ENCODE measurements around the gene IHH.

IHH gene

DNA sequence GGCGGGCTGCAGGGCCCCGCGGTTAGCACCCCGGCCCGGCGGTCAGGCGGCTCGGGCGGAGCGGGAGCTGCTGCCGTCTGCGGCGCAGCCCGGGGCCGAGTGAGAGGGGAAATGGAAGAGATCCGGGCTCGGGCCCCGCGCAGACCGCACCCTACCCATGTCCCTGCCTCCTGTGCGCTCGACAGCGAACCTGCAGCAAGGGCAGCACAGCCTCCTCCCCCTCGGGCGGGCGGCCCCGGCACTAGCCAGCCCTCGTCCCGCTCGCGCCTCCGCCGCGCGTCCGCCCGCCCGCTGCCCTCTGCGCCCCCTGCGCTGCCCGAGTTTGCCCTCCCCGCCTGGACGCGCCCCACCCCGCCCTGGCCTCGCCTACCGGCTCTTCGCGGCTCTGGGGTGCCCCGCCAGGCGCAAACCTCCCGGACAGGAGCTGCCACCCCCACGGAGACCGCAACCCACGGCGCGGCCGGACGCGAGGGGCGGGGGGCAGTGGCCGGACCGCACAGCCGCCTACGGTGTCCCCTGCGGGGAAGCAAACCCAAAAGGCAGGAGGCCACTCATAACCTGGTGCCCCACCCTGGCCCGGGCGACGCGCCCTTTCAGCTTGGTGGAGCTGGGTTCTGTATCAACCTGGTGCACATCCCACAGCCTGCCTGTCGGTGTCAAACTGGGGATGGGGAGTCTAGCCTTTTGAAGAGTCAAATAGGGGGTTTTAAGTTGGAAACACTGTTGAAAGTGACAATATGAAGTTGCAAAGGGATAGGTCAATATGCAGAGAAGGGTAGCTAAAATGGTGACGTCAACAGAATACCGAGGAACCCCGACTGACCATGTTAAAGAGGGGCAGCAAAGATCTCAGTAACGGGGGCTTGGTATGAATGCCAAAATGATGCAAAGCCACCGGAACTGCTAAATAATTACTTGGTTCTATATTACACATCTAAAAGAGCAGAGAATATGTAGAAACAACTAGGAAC, at the start of gene IHH:
TSS of gene IHH (minus strand) at position 101 of the 971 bp plus-strand sequence. CDS start 454 bp downstream, outside the sequence.
- Mint-ChIP-seq H3K4me1 (ENCODE audit: low read depth) (peaks cover 8% of the 10 kb centered on the region), H3K9me3 (no peaks in the 10 kb centered on the region), H3K27me3 (ENCODE audit: low read depth) (peaks cover 78% of the 10 kb centered on the region), H3K4me3 (no peak within 1 kb of the TSS), H3K27ac (no peak within 1 kb of the TSS), H3K36me3 (ENCODE audit: low read depth) (no peaks in the 10 kb centered on the region)

DNA sequence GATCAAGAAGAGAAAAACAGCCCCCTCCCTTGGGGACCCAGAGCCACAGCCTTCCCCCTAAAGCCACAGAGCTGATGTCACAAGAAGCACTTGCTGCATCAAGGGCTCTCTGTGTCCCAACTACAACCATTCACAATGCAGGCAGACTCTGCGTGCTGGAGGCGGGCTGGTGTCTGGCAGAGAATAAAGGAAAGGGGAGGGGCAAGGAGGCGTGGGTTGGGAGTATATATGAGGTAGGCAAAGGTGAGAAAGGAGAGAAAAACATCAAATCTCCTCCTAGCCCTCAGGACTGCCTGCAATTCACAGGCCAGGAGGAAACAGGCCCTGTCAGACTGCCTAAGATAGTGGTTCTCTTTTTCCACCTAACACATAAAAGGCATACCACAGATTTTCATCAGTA, 48.8 kb upstream of the IHH start:
- Mint-ChIP-seq H3K9me3 (no peaks in the 10 kb centered on the region), H3K4me3 (no peak overlapping the region), H3K36me3 (ENCODE audit: low read depth) (no peaks in the 10 kb centered on the region), H3K27ac (no peak overlapping the region), H3K4me1 (ENCODE audit: low read depth) (peaks cover 7% of the 10 kb centered on the region), H3K27me3 (ENCODE audit: low read depth) (no peaks in the 10 kb centered on the region)

DNA sequence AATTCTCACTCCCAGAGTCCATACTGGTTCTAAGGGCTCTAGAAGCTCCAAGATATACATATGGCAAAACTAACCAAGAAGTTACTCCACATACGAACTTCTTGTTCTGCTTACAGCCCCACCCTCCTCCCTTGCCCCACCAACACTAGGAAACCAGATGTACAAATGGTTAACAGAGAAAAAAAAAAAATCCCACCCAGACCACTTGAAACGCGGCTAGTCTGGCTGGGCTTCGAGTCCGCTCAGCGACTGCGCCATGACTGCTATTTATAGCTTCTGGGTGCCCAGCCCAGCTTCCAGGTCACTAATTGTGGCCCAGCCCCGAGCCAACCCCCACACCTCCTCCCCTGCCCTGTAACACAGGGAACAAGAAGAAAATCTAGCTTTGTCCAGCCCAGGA, 47.0 kb upstream of the IHH start:
- no peaks in the 10 kb centered on the region for H3K36me3 Mint-ChIP-seq (ENCODE audit: low read depth)
- peaks cover 7% of the 10 kb centered on the region for H3K4me1 Mint-ChIP-seq (ENCODE audit: low read depth)
- no peak overlapping the region for H3K27ac Mint-ChIP-seq
- H3K4me3 Mint-ChIP-seq = no peak overlapping the region
- H3K9me3 Mint-ChIP-seq = no peaks in the 10 kb centered on the region
- H3K27me3 Mint-ChIP-seq (ENCODE audit: low read depth) = no peaks in the 10 kb centered on the region

DNA sequence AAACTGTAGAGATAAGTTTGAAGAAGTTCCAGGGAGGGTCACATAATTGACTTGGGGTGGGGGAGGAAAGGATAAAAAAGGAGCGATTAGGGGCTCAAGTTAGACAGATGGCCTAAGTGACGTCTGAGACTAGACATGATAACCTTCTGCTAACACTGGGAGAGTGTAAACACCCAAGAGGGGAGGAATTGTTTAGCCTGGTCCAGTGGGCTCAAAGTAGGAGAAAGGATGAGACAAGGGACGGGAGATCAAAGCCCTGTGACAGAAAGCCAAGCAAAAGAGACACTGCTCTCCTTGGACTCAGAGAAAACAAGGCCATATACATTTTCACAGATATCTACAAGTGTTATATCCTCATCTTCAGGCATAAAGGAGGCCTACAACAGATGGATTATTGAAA, 45.5 kb upstream of the IHH start:
- no peak overlapping the region for H3K4me3 Mint-ChIP-seq
- peaks cover 7% of the 10 kb centered on the region for H3K4me1 Mint-ChIP-seq (ENCODE audit: low read depth)
- no peaks in the 10 kb centered on the region for H3K27me3 Mint-ChIP-seq (ENCODE audit: low read depth)
- H3K36me3 Mint-ChIP-seq (ENCODE audit: low read depth) = no peaks in the 10 kb centered on the region
- no peak overlapping the region for H3K27ac Mint-ChIP-seq
- H3K9me3 Mint-ChIP-seq = no peaks in the 10 kb centered on the region

DNA sequence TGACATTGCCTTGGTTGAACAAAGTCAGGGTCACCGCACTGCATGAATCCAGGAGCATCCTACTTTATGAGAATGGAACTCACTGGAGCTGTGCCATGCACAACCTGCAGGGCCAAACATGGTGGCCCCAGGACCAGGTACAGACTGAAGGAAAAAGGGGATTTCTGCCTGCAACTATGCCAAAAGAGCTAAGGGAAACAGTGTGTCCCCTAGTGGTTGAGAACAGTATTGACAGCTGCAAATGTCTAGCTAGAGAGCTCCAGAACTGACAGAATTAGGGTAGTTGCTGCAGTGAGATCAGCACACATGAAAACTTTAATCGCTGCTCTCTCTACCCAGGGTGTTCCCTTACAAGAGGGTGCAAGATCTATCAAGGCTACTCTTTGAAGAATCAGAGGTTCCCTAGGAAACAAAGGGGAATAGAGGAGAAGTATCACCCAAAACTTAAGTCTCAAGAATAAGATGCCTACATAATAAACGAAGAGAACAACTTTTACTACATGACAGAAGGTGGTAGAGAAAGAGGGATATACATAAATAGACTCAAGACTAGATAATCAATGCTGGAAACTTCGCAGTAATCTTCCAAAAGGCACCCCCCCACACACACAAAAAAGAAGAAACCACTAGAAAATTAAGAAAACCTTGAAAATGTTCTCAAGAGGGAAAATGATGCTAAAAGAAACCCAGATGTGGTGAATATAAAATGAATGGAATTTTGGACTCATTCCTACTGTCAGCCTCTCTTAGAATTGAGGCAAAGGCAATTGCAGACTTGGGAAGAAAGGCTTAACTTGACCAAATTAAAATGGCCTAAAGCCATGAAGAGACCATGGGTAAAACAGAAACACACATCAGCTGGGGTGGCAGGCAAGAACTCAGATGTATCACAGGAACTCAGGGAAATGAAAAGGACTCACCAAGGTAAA, 43.6 kb upstream of the IHH start:
- Mint-ChIP-seq H3K36me3 (ENCODE audit: low read depth) (no peaks in the 10 kb centered on the region), H3K27me3 (ENCODE audit: low read depth) (no peaks in the 10 kb centered on the region), H3K4me3 (no peak overlapping the region)

DNA sequence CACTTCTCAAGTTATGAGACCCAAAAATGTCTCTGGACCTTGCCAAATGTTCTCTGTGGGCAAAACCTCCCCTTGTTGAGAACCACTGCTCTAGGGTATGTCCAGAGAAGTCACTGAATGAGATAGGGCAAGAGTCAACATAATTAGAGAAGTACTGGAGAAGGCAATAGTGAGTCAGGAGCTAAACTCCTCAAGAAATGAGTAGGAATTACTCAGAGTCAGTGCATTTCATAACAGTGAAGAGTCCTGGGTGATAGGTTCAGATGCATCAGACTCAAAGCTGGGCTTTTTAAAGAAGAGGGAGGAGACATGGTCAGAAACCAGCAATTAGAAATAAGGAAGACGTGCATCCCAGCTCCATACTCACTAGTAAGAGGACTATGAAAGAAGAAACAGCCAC, 38.6 kb upstream of the IHH start:
- H3K36me3 Mint-ChIP-seq (ENCODE audit: low read depth) = no peaks in the 10 kb centered on the region
- no peaks in the 10 kb centered on the region for H3K27me3 Mint-ChIP-seq (ENCODE audit: low read depth)
- no peaks in the 10 kb centered on the region for H3K9me3 Mint-ChIP-seq
- no peak overlapping the region for H3K4me3 Mint-ChIP-seq
- H3K4me1 Mint-ChIP-seq (ENCODE audit: low read depth) = no peaks in the 10 kb centered on the region
- no peak overlapping the region for H3K27ac Mint-ChIP-seq

More for the DNA sequence above, 43.6 kb upstream of the IHH start:
- Mint-ChIP-seq H3K9me3 (no peaks in the 10 kb centered on the region), H3K4me1 (ENCODE audit: low read depth) (peaks cover 7% of the 10 kb centered on the region), H3K27ac (no peak overlapping the region)

DNA sequence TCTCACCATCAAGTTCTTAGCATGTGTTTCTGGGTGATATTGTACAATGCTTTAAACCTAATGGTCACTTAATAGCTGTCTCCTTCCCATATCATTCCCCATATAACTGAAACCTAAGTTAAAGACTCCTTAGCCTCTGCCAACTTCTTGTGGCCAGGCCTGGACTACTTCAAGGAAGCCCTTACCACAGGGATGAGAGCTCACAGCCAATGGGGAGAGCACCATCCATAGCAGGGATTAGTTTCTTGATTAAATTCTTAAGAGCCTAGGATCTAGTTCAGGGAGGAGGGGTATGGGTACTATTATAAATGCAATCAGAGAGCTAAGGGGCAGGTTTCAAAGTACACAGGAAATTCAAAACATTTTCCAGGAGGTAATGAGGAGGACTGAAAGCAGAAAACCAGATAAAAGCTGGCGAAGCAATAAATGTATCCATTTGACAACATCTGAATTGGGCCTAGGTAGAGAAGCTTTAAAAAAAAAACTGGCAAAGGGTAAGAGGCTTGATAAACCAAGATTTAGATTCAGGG, 34.8 kb upstream of the IHH start:
- no peaks in the 10 kb centered on the region for H3K36me3 Mint-ChIP-seq (ENCODE audit: low read depth)
- no peaks in the 10 kb centered on the region for H3K27me3 Mint-ChIP-seq (ENCODE audit: low read depth)
- no peaks in the 10 kb centered on the region for H3K9me3 Mint-ChIP-seq
- no peak overlapping the region for H3K27ac Mint-ChIP-seq
- H3K4me3 Mint-ChIP-seq = no peak overlapping the region
- H3K4me1 Mint-ChIP-seq (ENCODE audit: low read depth) = no peaks in the 10 kb centered on the region

DNA sequence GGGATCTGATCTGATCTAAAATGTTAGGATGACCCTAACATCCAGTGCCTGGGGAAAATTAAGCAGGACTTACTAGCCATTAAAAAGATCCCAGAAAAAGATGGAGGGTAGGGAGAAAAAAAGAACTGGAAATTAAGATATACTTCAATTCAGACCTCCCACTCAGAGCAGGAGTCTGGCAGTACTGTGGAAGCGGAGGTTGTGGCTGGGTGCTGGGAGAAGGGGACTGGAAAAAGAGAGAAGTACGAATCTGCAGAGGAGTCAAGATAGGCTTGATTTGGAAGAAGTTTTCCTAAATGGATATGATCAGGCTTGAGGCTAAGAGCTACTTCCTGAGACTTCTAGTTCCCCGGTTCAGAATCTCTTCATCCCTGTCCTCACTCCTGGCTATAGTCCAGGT, 33.5 kb upstream of the IHH start:
- H3K36me3 Mint-ChIP-seq (ENCODE audit: low read depth) = peaks cover 1% of the 10 kb centered on the region
- H3K4me1 Mint-ChIP-seq (ENCODE audit: low read depth) = no peaks in the 10 kb centered on the region
- H3K9me3 Mint-ChIP-seq = no peaks in the 10 kb centered on the region
- H3K27me3 Mint-ChIP-seq (ENCODE audit: low read depth) = no peaks in the 10 kb centered on the region
- H3K27ac Mint-ChIP-seq = no peak overlapping the region
- no peak overlapping the region for H3K4me3 Mint-ChIP-seq

DNA sequence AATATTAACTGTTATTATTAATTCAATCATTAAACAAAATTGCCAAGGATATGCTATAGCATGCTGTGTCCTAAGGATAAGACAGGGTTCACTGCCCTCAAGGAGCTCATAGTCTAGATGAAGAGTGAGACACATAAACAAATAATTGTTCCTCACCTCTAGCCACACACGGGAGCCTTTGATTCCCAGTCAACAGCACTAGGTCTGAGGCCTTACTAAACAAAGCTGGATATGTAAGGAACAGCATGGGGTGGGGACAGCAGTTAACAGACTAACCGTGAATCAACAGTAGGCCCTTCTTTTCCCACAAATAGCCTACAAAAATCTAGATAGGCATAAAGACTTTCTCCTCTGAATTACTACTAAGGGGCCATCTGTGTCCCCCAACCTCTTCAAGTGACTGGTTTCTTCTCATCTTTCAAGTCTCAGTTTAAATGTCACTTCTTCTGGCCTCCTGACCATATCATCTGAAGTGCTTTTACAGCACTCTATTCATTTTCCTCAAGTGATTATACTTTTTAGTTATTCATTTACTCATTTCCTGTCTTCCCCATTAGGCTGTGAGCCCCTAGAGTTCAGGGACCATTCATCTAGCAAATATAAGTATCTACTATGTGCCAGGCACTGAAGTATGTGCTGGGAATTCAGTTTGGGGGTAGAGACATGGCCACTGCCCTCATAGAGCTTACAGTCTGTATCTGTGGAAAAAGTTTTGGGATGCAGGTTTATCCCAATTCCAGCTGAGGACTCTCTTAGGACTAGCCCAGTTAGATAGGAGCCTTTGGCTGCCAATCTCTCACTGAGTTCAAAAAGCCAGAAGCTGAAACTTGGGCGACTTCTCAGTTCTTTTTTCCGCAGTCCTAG, 29.9 kb upstream of the IHH start:
- Mint-ChIP-seq H3K36me3 (ENCODE audit: low read depth) (peaks cover 1% of the 10 kb centered on the region), H3K9me3 (no peaks in the 10 kb centered on the region), H3K4me1 (ENCODE audit: low read depth) (no peaks in the 10 kb centered on the region), H3K27me3 (ENCODE audit: low read depth) (no peaks in the 10 kb centered on the region), H3K27ac (no peak overlapping the region), H3K4me3 (no peak overlapping the region)

DNA sequence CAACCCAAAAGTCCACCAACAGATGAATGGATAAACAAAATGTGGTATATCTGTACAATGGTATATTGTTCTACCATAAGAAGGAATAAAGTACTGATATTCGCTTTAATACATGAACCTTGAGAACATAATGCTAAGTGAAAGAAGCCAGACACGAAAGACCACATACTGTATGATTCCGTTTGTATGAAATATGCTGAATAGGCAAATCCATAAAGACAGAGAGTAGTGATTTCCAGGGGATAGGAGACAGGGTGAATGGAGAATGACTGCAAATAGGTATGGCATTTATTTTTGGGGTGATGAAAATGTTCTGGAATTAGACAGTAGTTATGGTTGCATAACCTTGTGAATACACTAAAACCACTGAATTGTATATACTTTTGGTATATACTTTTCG, 28.6 kb upstream of the IHH start:
- H3K27me3 Mint-ChIP-seq (ENCODE audit: low read depth) = no peaks in the 10 kb centered on the region
- H3K36me3 Mint-ChIP-seq (ENCODE audit: low read depth) = peaks cover 1% of the 10 kb centered on the region
- H3K4me3 Mint-ChIP-seq = no peak overlapping the region
- no peaks in the 10 kb centered on the region for H3K9me3 Mint-ChIP-seq
- peaks cover 4% of the 10 kb centered on the region for H3K4me1 Mint-ChIP-seq (ENCODE audit: low read depth)
- H3K27ac Mint-ChIP-seq = no peak overlapping the region

DNA sequence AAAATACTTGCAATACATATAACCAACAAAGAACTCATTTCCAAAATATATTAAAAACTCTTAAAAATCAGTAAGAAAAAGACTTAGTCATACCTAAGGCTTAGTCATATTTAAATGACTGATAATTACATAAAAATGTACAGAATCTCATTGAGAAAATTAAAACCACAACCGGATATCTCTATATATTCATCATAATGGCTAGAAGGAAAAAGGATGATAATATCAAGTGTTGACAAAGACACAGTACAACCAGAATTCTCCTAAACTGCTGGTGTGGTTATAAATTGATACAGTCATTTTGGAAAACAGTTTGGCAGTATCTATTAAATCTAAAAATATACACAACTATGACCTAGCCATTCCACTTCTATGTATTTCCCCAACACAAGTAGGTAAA, 27.1 kb upstream of the IHH start:
- H3K4me1 Mint-ChIP-seq (ENCODE audit: low read depth) = peaks cover 4% of the 10 kb centered on the region
- no peaks in the 10 kb centered on the region for H3K9me3 Mint-ChIP-seq
- no peak overlapping the region for H3K4me3 Mint-ChIP-seq
- no peak overlapping the region for H3K27ac Mint-ChIP-seq
- no peaks in the 10 kb centered on the region for H3K27me3 Mint-ChIP-seq (ENCODE audit: low read depth)
- peaks cover 1% of the 10 kb centered on the region for H3K36me3 Mint-ChIP-seq (ENCODE audit: low read depth)

DNA sequence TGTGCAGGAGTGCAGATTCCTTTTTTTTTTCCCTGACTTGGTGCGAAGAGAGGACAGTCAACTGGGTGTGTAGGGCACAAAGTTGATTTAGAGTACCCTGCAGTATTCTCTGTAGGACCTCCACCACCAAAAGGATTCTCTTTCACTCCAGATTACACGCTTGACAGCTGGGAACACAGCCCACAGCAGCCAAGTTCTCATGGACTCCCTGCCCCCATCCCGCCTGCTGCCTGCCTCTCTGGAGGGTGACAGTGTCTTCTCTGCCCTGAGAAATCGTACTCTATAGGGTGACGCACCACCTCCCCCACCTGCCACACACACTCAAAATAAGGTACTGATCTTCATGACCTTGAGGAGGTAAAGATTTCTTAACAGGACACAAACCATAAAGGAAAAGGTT, 26.6 kb upstream of the IHH start:
- no peak overlapping the region for H3K27ac Mint-ChIP-seq
- no peak overlapping the region for H3K4me3 Mint-ChIP-seq
- H3K36me3 Mint-ChIP-seq (ENCODE audit: low read depth) = peaks cover 1% of the 10 kb centered on the region
- H3K4me1 Mint-ChIP-seq (ENCODE audit: low read depth) = peaks cover 4% of the 10 kb centered on the region
- no peaks in the 10 kb centered on the region for H3K9me3 Mint-ChIP-seq
- H3K27me3 Mint-ChIP-seq (ENCODE audit: low read depth) = no peaks in the 10 kb centered on the region

DNA sequence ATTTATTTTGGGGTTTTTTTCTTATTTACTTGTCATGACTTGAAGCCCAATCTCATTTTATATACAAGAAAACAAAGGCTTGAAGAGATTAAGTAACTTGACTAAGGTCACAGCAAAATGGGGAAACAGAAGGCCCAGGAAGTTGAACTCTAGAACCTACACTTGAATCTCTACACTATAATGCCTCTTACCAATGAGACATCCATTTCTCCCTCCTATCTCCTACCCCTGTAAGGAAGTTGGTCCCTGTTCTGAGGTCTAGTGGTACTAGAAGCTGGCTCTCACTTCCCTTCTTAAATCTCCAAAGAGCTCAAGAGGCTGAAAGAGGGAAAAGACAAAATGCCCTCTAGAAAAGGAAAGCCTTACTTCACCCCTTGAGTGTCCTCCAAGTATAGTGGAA, 25.5 kb upstream of the IHH start:
- Mint-ChIP-seq H3K36me3 (ENCODE audit: low read depth) (peaks cover 1% of the 10 kb centered on the region), H3K4me3 (no peak overlapping the region), H3K27me3 (ENCODE audit: low read depth) (no peaks in the 10 kb centered on the region), H3K9me3 (no peaks in the 10 kb centered on the region), H3K4me1 (ENCODE audit: low read depth) (peaks cover 4% of the 10 kb centered on the region), H3K27ac (no peak overlapping the region)

DNA sequence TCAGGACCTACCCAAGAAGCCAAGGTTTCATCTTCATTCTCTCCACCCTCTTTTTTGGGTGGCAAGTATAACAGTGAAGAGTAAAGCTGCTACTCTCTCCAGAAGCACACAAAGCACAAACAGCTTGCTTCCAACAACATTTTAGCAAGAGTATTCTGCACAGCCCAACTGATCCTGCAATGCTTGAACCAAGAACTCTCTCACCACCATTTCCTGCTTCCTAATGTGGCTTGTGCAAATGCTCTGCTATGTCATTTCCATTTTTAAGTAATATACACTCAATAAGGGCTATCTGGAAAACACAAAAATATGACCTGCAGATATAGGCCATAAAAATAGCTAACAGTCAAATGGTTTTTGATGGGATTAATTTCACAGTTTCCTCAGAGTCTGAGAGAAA, 24.1 kb upstream of the IHH start:
- H3K4me1 Mint-ChIP-seq (ENCODE audit: low read depth) = peaks cover 4% of the 10 kb centered on the region
- H3K27me3 Mint-ChIP-seq (ENCODE audit: low read depth) = no peaks in the 10 kb centered on the region
- H3K27ac Mint-ChIP-seq = no peak overlapping the region
- H3K36me3 Mint-ChIP-seq (ENCODE audit: low read depth) = peaks cover 1% of the 10 kb centered on the region
- no peak overlapping the region for H3K4me3 Mint-ChIP-seq
- H3K9me3 Mint-ChIP-seq = no peaks in the 10 kb centered on the region
